Measurements from ENCODE around the gene PRPS1L1.

PRPS1L1 gene

GRCh38 chr7:18027628-18028027 lies at the start of gene PRPS1L1:
Gene PRPS1L1, minus strand, starts transcription at chr7:18027846.
- DNase-seq, result no peak

GRCh38 chr7:18076461-18076860 lies 48.8 kb upstream of the PRPS1L1 start:
- DNase-seq, result no peak

- no peak for DNase-seq
Observed at GRCh38 chr7:18068745-18069144, 41.1 kb upstream of the PRPS1L1 start.

GRCh38 chr7:18064242-18064838 lies 36.7 kb upstream of the PRPS1L1 start:
- peak; percentile 15 for DNase-seq

GRCh38 chr7:18063149-18063901 lies 35.7 kb upstream of the PRPS1L1 start:
- DNase-seq, result no peak

GRCh38 chr7:18059171-18059570 lies 31.5 kb upstream of the PRPS1L1 start:
- no peak for DNase-seq

- no peak for DNase-seq
Observed at GRCh38 chr7:18053941-18054340, 26.3 kb upstream of the PRPS1L1 start.

GRCh38 chr7:18053177-18053928 lies 25.7 kb upstream of the PRPS1L1 start:
- DNase-seq, result no peak

GRCh38 chr7:18049262-18049661 lies 21.6 kb upstream of the PRPS1L1 start:
- no peak for DNase-seq

GRCh38 chr7:18046601-18047000 lies 19.0 kb upstream of the PRPS1L1 start:
- DNase-seq, result no peak

GRCh38 chr7:18045171-18045570 lies 17.5 kb upstream of the PRPS1L1 start:
- DNase-seq, result no peak

GRCh38 chr7:18041191-18041590 lies 13.5 kb upstream of the PRPS1L1 start:
- DNase-seq, result no peak

- DNase-seq, result no peak
Observed at GRCh38 chr7:18040196-18040595, 12.6 kb upstream of the PRPS1L1 start.

- DNase-seq, result no peak
Observed at GRCh38 chr7:18038382-18038781, 10.7 kb upstream of the PRPS1L1 start.

- no peak for DNase-seq
Observed at GRCh38 chr7:18037609-18038008, 10.0 kb upstream of the PRPS1L1 start.

- DNase-seq, result no peak
Observed at GRCh38 chr7:18036783-18037182, 9.1 kb upstream of the PRPS1L1 start.

- DNase-seq, result no peak
Observed at GRCh38 chr7:18030758-18031157, 3.1 kb upstream of the PRPS1L1 start.

- DNase-seq, result no peak
Observed at GRCh38 chr7:18020138-18020715, 7.4 kb downstream of the PRPS1L1 start.

- DNase-seq, result no peak
Observed at GRCh38 chr7:18019555-18019954, 8.1 kb downstream of the PRPS1L1 start.

- DNase-seq, result no peak
Observed at GRCh38 chr7:18018296-18019215, 9.1 kb downstream of the PRPS1L1 start.

- DNase-seq, result no peak
Observed at GRCh38 chr7:18016547-18017444, 10.8 kb downstream of the PRPS1L1 start.
